HG03571 (cell line): ENCODE measurements around the gene NUDT22.
A peak's percentile ranks its signal among the peaks of the same experiment; 100 is the strongest.

ENCODE experiments used
- ATAC-seq: cut with Tn5 transposase; IDR thresholded peaks from one replicate; pipeline ENCODE4 v1.9.1; 2021; ENCODE audit not compliant: unreplicated experiment

NUDT22 gene

DNA sequence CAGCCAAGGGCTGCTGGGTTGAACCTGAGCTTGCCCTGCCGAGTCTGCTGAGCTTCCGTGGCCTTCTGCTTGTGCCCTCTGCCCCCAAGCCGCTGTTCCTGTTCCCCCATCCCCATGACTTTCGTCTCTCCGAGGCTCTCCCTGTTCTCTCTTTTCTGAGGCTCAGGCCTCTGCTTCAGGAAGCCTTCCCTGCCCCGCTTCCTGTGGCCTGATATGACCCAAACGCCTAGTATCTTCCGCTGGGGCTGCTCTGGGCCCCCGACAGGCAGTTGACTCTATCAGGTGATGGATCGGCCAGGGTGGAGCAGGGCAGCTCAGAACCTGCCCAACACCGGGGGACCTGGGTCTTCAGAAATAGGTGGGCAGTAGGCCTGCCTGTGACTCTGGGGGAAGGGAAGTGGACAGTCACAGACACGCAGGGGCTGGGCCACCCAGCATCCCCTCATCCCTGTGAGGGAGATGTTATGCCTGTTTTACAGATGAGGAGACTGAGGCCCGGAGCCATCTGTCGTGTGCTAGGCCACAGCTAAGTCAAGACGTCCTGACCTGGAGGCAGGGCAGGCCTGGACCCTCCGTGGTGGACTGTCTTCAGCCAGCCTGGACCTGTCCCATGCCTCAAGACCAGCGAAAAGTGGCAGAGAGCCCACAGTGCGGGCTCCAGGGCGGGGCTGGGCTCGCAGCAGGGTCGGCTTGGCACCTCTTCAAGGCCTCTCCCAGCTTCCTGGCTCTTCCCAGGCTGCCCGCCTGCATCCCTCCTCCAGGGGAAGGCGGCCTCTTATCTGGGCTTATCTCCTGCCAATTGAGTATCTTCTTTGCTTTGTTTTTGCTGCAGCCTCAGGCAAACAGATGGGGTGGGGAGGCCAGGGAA lies 42.2 kb downstream of the NUDT22 start:
- ATAC-seq, result no peak

DNA sequence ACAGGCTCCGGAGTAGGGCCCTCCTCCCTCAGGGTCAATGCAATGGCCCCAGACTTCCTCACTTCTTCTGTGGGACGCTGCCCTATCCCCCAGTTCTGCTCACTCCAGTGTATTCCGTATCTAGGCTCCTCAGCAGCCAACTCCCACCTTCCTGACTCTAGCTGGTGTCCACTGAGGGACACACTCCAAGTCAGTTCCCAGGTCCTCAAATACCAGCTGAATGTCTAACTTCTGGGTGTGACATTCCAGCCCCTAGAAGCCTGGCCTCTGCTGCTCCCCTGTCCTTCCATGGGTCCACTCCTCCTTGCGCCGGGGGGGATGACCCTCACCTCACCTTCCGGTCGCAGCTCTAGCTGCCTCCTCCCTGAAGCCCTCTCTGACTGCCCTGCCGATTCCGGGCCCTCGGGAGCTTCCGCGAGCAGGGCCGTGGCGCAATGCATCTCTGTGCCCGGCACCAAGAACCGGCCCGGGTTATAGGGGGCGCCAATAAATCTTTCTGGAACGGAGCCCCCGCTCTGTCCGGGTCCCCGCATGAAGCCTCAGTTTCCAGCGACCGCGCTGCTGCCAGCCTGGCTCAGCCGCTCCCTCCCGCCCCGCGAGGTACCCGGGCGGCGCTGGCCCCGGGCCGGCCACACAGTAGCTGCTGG lies 42.9 kb downstream of the NUDT22 start:
- peak; percentile 14 for ATAC-seq

DNA sequence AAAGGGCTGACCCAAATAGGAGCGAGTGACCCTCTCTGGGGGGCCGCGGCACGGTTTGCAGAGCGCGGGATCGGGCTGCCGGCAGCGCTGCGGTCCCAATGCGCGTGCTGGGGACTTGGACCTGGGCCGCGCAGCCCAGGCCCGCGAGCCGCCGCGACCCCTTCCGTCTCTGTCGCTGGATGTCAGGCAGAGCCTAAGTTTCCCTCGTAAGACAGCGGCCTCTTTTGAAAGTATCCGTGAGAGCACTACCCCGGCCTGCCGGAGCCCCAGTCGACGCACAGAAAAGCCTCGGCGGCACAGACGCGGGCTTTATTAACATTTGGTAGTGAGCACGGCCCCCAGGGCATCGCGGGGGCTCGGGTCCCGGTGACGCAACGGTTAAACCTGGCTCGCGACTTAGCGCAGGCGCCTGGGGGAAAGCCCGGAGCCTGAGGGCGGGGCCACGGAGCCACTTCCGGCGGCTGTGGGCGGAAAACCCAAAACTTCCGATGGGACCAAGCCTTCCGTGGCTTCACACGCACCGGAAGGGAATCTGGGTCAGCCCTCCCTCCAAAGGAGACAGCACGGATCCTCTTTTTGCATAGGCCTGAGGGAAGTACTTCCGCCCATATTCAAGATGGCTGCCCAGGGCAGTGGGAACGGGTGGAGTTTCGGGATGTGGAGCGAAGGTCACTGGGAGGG lies 43.6 kb downstream of the NUDT22 start:
- peak; percentile 54 for ATAC-seq

DNA sequence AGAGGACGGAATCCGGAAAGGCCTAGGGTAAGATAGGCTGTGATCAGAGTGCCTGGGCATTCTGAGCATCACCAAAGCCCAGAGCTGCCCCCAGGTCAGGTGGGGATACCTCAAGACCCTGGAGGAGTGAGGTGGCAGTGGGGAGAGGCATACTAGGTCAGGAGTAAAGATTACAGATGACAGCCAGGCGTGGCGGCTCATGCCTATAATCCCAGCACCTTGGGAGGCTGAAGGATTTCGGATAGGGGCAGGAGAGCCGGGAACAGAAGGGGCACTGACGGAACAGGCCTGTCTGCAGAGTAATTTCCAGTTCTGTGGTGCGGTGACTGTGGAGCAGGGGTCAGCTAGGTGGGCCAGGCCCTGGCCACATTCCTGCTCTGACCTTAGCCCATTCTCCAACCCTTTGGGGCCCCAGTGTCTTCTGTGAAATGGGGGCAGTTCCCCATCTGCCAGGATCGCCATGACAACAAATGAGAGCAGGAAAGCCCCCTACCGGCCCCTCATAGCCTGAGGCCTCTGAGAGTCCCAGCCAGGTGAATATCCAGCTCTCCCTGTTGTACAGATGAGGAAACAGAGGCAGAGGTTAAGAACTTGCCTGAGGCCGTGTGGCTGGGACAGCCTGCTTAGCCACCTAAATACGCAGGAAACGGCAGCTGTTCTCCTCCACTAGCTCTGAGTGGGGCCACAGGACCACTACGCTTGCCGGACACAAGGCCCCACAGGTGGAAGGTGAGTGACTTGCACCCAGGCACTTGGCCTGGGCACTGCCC lies 49.1 kb downstream of the NUDT22 start:
- ATAC-seq, result no peak

DNA sequence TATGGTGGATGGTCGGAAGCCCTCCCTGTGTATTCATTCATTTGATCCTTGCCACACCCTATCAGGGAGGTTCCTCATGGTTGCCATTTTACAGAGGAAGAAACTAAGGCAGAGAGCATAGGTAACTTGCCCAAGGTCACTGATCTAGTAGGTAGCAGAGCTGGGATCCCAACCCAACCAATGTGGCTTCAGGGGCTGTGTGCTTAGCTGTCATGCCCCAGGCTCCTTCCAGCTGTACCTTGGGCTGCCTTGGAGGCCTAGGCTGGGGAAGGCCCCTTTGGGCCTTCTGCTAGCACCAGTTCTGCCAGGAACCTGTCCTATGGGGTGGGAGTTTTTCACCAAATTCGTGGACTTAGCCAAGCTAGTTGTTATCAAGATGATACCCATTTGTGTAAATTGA lies 49.8 kb downstream of the NUDT22 start:
- ATAC-seq, result no peak

DNA sequence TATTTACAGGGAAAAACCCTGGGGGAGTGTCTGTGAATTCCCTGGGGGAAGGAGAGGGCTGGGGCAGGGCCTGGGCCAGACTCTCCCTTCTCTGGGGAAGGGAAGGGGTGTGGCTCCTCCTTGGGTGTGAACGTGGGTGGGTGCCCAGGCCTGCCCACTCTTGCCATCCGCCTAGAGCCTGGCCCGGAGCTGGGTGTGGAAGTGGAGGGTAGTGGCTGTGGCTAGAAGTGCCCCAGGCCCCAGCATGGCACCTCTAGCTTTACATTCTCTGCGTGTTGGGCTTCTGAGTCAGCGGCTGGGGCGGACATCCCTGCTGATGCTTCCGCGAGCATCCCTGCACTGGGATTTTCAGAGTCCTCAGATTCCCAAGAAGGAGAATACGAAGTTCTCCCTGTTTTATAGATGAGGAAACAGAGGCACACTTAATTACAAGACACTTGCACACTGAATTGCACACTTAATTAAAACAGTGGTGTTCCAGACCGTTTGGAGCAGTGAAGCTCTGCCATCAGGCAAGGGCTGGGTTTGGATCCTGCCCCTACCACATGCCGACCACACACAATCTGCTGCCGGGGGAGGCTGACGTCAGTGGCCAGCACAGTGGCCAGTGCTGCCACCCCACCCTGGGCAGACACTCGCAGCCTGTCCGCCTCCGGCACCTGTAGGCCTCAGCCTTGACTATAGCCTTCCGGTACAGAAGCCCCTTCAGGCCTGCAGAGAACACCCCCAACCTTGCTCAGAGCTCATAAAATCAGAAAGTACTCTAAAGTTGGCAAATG lies 50.8 kb downstream of the NUDT22 start:
- ATAC-seq, result no peak

DNA sequence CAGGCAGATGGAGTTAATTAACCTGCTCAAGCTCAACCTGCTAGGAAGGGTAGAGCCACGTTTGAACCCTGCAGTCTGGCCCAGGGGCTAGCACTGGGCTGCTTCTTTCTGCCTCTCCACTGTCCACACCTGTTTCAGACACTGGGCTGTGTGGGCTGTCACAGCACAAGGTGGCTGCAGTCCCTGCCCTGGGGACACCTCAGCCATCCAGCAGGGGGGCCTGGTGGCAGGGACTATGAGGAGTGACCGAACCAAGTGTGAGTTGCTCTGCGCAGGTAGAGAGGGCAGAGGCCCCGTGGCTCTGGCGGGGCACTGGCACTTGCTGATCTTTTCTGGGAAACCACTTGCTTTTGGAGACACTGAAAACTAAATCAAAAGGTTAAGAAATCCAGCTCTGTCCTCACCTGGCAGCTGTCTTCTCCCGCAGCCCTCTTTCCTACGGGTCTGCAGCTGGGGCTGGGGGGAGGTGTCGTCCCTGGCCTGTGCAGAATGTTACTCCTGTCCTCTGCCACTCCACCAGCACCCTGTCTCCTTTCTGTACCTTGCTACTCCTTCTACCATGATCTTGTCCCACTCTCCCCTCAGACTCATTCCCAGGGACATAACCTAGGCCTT lies 52.6 kb downstream of the NUDT22 start:
- ATAC-seq, result no peak
